Bone marrow (tissue), 2 donors: ENCODE data around the gene CCDC70.
A peak's percentile ranks its signal among the peaks of the same experiment; 100 is the strongest.
"Not testable (repeated sequence)": the region's sequence is repeated elsewhere in the genome, so short reads cannot be mapped to it uniquely, and the experiment has no call there.

ENCODE experiments used
- DNase-seq, 2 donors: peaks; one replicate each; lab custom pipeline; 2025; lab: John Stamatoyannopoulos, UW

The CCDC70 gene

GRCh38 chr13:51861723-51862300, at the start of gene CCDC70:
TSS of gene CCDC70 (plus strand) at chr13:51861969. CDS start at chr13:51865412, 3,443 bp downstream.
- DNase-seq = peak in 1 of 2 donors; percentile 60

DNA sequence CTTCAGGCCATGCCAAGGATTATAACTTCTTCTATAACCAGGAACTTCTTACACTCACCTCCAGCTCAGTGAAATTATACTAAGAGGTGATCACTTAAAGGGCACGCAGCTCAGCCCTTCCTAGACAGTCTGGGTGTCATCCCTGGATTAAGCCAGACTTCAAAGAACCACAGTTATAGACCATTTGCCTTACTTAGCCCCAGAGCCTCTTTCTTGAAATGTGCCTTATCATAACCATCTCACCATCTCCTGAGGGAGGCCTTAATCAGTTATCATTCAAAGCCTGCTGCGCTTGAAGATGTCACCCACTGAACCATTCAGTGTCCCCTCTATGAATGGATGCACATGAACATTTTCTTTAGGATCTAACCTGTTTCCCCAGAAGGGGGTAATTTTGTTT, 47.7 kb upstream of the CCDC70 start:
- DNase-seq = no peak

DNA sequence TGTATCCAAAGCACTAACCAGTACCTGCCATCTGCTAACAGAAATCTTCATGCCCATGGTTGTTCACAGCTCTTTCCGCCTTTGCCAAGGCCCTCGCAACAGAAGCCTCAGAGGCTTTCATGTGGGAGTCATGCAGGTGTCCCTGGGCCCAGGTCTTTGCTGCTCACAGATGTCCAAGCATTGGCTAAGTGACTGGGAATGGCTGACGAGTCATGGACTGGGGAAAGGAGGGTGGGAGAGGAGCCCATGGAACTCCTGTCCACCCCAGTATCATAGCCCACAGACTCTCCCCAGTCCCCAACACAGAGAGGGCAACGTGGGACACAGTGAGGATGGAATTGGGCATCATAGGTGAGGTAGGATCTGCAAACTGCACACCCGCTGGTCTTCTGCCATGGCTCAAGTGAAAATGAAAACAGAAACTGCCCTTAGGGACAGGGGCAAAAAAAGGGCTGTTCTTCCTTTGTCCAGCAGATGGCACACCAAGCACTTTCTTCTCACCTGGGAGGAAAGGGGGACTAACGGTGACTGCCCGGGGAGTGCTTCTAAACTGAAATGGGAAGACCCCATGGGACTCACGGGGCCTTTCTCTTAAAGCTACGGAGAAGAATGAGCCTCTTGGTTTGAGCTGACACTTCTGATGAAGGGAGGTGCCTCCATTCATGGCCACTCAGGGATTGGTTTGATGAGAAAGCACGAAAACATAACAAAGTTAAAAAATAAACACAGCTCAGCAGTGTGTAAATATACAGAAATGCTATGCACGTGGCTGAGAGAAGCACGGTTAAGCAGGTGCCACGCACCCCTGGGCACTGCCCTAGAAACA, 46.7 kb upstream of the CCDC70 start:
- DNase-seq = peak; percentile 29 to 66

DNA sequence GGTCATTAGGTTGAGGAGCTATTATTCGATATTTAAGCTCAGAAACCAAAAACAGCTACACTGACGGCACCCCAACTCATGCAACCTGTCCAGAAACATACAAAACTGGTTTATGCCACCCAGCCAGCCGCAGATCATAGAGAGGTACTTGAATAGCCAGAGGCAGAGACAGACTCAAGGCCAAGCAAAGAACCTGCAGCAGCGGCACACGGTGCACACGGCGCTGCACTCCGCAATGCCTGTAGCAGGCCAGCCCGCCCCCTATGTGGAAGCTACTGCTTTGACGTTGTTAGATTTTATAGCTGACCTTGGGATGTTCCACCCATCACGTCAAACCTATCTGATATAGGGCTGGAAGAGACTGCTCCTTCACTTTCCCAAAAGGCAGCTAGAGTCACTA, 45.9 kb upstream of the CCDC70 start:
- no peak for DNase-seq

DNA sequence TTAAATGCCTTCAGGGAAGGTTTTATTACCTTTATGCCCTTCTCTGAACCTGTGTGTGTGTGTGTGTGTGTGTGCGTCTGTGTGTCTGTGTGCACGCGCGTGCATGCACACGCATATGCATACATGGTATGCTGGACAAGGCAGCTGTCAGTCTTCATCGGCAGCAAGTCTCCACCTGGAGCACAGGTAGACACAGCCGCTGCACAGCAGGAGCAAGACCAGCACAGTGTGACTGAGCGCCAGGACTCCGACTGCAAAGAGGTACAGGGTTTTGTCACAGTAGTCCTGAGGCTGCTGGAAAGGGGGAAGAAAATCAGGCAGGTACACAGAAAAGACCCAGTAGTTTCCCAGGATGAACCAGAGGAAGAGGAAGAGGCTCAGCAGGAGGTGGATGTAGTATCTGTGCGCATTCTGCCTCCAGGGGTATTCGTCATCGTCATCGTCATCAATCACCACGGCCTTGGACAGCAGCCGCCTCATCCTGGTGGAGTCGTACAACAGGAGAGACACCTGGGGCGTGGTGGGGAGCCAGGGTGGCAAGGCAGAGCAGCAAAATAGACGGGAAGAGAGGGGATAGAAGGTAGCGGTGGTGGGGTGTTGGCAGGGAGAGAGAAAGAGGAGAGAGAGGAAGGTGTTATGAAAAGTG, 45.0 kb upstream of the CCDC70 start:
- DNase-seq = no peak

GRCh38 chr13:51817717-51818116, 44.1 kb upstream of the CCDC70 start:
- no peak for DNase-seq

DNA sequence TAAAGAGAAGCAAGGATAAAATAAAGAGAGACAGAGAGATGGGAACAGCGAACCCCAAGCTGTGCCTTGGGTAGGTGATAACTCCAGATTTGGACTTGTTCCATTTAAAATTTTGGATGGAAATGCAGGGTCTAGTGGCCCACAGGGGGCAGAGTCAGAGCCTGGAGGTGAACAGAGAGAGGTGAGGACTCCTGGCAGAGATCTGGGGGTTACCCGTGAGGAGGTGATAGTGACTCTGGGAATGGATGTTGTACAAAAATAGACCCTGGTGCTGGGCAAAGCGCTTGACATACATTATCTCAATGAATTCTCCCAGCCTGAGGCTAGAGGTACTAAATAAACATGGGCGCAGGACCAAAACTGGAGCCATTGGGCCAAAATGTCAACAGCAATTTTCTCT, 43.5 kb upstream of the CCDC70 start:
- DNase-seq = no peak

DNA sequence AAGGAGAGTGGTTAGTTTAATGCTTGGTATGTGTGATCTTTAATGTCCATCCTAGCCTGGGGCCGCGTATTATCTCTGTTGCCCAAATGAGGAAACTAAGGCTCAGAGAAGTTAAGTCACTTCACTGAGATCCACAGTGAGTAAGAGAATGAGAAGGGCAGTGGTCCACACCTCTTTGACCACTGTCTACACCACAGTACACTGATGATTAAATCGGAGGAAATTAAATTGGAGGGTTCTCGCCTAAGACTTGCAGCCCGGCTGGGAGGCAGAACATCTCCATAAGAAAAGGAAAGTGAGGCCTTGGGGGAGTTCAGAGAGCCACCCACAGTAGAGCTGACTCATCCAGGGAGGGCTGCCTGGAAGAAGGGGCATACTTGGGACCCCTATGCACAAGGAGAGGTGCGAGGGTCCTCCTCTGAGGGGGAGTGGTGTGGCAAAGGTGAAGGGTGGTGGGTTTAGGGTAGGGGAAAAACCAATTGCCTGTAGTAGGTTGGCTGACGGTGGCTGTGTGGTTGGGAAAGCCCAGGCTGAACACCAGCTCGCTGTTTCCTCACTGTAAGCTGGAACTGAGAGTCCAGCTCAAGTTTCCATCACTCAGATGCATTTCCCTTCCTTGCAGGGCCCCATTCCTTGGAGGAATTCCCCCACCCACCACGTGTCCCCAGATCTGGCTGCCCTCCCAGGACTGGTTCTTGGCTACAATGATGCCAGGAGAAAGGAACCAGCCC, 42.8 kb upstream of the CCDC70 start:
- DNase-seq = no peak

- no peak for DNase-seq
Observed at GRCh38 chr13:51819544-51819943, 42.2 kb upstream of the CCDC70 start.

- no peak for DNase-seq
Observed at GRCh38 chr13:51820016-51820597, 41.7 kb upstream of the CCDC70 start.

DNA sequence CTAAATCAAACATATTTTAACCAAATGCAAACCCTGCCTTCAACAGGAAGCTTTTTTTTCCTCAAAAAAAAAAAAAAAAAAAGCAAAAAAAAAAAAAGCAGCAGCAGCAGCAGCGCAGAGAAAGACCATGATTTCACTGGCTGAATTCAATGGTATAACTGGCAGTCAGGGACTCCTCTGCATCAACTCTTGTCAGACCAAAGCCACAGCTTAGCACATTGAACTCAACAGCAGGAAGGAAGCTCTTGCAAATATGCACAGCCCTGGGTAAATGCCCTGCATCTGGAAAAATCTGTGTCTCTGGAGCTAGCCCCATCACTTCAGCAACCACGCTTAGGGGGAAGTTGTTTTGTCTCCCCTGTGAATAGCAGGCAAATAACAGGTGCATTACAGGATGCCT, 40.2 kb upstream of the CCDC70 start:
- DNase-seq = peak in 1 of 2 donors; percentile 75

DNA sequence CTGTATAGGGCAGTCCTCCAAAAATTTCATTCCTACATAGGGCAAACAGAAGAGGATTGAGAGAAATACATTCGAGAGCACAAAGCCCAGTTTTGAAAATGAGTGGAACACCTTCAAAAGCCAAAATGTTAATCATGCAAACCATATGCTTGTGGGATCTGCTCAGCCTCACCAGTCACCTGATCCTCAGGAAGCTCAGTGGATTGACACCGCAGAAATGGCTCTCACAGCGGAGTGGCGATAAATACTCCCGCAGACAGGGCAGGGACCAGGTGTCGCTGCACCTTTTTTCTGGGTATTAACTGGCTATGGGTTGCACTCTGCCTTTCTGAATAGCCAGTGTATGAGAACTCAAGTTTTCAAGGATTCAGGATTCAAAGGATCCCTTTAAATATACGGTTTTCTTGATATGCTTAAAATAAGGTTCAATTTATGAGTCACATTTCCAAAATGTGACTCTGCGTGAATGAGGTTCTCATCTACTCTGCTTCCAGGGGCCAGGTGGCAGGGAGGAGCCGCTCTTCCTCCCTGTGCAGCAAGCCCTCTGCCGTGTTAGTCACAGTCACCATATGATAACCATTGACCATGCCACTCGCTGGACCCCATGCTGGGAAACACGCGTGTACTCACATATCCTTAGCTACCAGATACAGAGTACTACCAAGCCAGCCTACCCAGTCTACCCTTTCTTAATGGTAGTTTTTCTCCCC, 39.5 kb upstream of the CCDC70 start:
- no peak for DNase-seq

DNA sequence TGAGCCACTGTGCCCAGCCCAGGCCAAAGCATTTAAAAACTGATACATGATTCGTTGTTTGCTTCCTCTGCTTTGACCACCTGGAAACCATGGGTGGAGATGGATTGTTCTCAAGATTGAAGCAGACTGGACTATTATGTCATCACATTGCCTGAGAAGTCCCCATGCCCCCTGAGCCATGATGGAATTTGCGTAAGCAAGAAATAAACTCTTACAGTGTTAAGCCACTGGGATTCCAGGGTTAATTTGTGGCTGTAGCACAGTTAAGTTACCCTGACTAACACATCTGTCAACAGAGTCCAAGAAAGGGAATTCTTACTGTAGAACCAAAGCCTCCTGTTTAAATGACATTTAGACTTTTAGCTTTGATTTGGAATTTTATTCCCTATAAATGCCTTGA, 38.4 kb upstream of the CCDC70 start:
- DNase-seq = no peak

- DNase-seq = no peak
Observed at GRCh38 chr13:51823863-51824262, 37.9 kb upstream of the CCDC70 start.

- DNase-seq = not testable (repeated sequence)
Observed at GRCh38 chr13:51824712-51825111, 37.1 kb upstream of the CCDC70 start.

GRCh38 chr13:51825165-51825592, 36.6 kb upstream of the CCDC70 start:
- peak in 1 of 2 donors; percentile 72 for DNase-seq

GRCh38 chr13:51825681-51826254, 36.0 kb upstream of the CCDC70 start:
- no peak for DNase-seq

GRCh38 chr13:51826606-51827005, 35.2 kb upstream of the CCDC70 start:
- DNase-seq = no peak

DNA sequence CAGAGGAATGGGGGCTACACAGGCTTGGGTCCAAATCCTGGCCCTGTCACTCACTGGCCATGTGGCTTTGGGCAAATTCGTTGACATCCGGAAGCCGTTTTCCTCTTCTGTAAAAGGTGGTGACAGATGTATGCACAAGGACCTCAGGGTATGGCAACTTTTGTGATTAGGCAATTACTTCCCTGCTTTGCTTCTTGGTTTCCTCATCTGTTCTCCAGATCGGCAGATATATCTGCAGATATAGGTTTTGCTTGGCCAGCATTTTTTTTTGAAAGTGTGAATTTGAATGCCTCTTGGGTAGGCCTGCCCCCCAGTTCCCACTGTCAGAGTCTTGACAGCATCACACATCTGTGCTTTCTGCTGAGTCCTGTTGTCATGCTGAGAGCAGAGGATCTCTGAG, 34.5 kb upstream of the CCDC70 start:
- no peak for DNase-seq

DNA sequence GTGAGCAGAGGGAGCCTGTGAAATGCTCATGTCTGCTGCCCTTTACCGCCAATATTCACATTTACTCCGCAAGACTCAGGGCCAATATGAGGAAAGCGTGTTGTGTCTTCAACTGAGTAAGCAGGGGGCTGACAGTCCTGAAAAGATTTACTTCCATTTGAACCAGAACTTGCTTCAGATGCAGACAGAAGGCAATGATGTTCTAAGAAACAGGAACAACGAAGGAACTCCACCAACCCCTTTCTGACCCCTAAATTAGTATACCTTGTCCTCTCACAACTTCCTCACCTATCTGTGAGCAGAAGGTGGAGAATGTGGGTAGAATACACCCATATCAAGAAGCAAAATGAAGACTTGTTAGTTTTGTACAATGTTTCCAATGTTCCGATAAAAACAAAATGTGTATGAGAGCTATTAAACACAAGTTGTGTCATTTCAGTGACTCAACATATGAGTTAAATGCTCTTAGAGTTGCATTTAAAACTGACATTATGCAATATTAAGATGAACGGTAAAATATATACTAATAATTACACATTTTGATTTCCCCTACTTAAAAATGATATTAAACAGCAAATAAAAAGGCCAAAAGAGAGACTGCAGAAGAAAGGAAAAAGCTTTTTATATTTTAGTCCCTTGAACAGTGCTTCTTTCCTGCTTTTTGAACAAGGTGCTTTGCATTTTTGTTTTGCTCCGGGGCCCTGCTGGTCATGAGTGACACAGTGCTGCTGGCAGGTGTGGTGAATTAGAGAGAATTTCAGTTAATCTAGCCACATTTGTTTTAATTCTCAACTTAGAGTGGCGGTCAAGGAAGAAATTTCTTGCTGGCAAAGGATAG, 32.8 kb upstream of the CCDC70 start:
- no peak for DNase-seq
